Measurements from ENCODE around the gene CCNI2.

Gene CCNI2

GRCh38 chr5:132765311-132766019 lies 18.2 kb downstream of the CCNI2 start:
- DNase-seq (ENCODE audit: low read depth in 3 of 3), result no peak

GRCh38 chr5:132766020-132766805 lies 19.0 kb downstream of the CCNI2 start:
- no peak for DNase-seq (ENCODE audit: low read depth in 3 of 3)

- DNase-seq (ENCODE audit: low read depth in 3 of 3), result no peak
These were observed 19.5 kb downstream of the CCNI2 start for GRCh38 chr5:132766806-132767055.

GRCh38 chr5:132767150-132767549 lies 19.9 kb downstream of the CCNI2 start:
- no peak for DNase-seq (ENCODE audit: low read depth in 3 of 3)

- DNase-seq (ENCODE audit: low read depth in 3 of 3), result no peak
These were observed 21.3 kb downstream of the CCNI2 start for GRCh38 chr5:132768485-132768868.

- no peak for DNase-seq (ENCODE audit: low read depth in 3 of 3)
These were observed 23.4 kb downstream of the CCNI2 start for GRCh38 chr5:132770476-132771159.

DNA sequence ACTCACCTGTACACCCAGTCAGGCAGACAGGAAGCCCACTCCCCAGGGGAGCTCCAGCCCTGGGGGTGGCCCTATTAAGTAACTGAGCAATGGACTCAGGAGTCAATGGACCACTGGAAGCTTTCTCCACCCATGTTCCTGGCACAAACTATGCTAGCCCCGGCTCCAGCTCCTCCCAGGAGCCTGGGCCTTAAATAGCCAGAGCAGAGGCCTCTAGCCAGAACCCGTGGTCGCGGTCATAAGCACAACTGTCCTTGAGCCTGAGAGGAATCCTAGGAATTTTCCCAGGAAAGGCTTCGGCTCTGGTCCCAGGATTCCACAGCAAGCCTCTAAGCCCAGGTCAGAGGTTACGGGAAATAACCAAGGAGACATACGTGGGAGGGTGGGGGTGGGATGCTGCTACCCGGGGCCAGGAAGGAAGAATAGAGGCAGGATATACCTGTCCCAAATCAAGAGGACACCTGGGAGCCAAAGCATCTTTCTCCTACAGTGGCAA lies 24.3 kb downstream of the CCNI2 start:
- no peak for DNase-seq (ENCODE audit: low read depth in 3 of 3)

- no peak for DNase-seq (ENCODE audit: low read depth in 3 of 3)
These were observed 25.3 kb downstream of the CCNI2 start for GRCh38 chr5:132772291-132773070.

DNA sequence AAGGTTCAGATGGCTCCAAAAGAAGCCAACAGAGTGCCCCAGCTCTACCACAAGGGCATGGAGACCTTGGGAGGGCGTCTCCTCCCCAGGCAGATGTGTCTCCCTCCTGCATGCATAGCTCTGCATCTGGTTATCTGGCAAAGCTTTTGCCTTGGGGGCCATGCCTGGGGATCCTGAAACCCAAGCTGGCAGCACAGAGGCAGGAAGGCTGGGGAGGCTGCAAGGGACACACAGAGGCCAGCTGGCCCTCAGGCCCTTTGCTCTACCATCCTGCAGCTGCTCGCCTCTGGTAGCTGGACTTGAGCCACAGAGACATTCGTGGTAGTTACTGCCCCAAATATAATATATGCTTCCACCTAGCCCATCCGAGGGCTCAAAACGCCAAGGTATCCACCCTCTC lies 25.9 kb downstream of the CCNI2 start:
- DNase-seq (ENCODE audit: low read depth in 3 of 3), result no peak

GRCh38 chr5:132773601-132774355 lies 26.6 kb downstream of the CCNI2 start:
- no peak for DNase-seq (ENCODE audit: low read depth in 3 of 3)

GRCh38 chr5:132774406-132774805 lies 27.2 kb downstream of the CCNI2 start:
- no peak for DNase-seq (ENCODE audit: low read depth in 3 of 3)

GRCh38 chr5:132774896-132775295 lies 27.7 kb downstream of the CCNI2 start:
- DNase-seq (ENCODE audit: low read depth in 3 of 3), result no peak

- no peak for DNase-seq (ENCODE audit: low read depth in 3 of 3)
These were observed 28.3 kb downstream of the CCNI2 start for GRCh38 chr5:132775476-132775961.

DNA sequence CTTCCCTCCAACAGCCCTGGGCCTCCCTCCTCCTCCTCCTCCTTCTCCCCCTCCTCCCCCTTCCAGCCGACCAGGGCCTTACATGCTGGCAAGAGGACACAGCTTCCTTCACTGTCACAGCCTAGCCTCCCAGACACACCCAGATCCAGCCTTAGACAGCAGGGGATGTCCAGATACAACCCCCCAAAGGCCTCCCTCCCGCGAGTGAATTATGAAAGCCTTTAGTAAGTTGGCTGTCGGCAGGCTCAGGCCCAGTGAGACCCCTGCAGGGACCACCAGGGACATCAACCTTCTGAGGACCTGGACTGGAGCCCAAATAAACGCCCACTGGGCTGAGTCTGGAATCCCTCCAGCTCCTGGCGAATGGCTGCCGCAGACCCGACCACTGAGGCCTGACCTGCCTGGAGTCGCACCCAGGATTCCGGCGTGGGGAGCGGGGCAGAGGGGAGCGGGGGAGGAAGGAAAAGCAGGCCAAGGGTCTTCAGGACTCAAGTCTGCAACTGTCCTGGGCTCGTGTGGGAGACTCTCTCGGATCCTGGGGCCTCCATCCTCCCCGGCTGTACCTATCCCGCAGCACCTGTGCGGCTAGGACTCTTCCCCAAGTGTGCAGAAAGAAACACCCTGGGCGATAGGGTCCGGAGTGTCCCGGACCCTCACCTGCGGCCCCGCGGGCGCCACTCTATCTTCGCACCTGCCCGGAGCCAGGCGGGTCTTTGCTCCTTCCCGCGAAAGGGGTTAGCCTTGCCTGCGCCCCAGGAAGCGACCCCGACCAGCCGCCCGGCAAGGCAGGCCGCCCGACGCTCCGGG lies 29.1 kb downstream of the CCNI2 start:
- no peak for DNase-seq (ENCODE audit: low read depth in 3 of 3)

GRCh38 chr5:132776938-132777208 lies 29.6 kb downstream of the CCNI2 start:
- peak in 1 of 3 experiments; percentile 5 for DNase-seq (ENCODE audit: low read depth in 3 of 3)

DNA sequence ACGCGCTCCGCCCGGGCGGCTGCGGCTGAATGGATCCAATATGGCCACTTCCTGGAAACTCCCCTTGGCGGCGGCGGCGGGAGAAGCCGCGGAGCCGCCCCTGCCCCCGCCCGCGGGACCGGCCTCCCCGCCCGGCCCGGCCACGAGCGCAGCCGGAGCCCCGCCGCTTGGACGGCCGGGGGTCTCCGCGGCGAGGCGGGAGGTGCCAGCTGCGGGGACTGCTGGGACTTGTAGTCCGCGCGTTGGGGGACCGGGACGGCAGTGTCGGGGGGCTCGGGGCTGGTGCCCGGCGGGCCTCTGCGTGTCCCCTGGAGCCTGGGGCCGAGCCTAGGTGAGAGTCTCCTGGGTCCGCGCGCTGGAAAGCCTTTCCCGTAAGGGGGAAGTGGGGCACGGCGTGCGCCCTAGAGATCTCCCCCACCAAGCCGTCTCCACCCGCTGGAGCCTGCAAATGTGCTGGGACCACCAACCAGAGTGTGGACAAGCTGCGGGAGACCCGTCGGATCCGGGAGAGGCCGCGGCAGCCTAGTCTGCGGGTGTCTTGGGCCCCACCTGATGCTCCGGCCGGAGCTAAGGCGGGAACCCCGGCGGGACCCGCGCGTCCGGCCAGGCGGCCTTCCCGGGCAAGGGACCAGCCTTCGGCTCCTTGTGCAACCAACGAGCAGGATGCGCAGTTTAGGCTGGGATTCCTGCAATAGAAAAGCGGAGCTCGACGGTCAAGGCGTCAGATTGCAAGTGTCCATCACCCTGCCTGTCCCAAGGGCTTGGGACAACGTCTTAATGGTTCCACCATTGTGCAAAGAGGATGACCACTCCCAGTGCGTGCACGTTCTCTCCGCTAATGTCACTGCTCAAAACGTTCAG lies 30.2 kb downstream of the CCNI2 start, which contains the start of gene SEPTIN8:
TSS of gene SEPTIN8 (minus strand) at position 31 of the 861 bp plus-strand sequence. CDS start 102 bp downstream, outside the sequence.
- peak in 1 of 3 experiments; percentile 37 for DNase-seq (ENCODE audit: low read depth in 3 of 3)

- no peak for DNase-seq (ENCODE audit: low read depth in 3 of 3)
These were observed 30.9 kb downstream of the CCNI2 start for GRCh38 chr5:132778129-132778528.

DNA sequence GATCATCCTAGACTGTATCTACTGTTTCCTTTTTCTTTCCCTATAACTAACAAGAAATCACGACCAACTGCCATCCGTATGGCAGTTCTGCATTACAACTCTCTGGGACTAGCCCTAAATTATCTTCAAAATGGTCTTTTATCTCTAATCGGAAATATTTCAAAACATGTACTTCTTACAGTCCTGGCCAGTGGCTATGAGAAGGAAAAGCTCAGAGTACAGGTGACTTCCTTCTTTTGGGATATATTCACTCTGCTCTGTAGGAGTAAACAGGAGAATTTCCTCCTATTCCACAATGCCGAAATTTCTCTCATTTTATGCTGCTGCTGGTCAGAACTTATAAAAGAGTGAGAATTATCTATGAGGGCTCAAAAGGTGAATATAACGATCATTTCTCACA lies 31.6 kb downstream of the CCNI2 start:
- DNase-seq (ENCODE audit: low read depth in 3 of 3), result no peak

DNA sequence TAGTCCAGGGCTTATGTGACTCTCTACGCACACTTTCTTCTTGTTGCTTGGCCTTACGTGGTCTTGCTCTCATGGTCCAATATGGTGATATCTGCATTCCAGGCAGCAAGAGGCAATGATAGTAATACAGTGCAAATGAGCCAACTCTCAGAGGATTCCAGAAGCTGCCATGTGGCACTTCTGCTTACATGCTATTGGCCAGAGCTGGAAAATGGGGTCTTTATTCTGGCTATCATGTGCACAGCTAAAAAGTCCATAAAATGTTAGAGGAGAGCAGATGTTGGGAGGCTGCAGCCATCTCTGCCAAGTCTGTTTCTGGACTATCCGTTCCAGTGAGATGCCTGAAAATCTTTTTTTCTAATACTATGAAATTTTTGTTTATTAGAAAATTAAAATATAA lies 32.7 kb downstream of the CCNI2 start:
- DNase-seq (ENCODE audit: low read depth in 3 of 3), result no peak

All from stimulated activated CD4-positive, alpha-beta T cell treated with anti-CD3 and anti-CD28 coated beads, TNF-alpha, amount 100 ng/mL, for 4 hours (primary cell).